PC-3 (cell line): Measurements from ENCODE around the gene CD2AP.

Experiments used
- CTCF ChIP-seq: fragments of 300-600 bp; sonication (generic); conservative IDR thresholded peaks from 2 replicates; pipeline ENCODE4 v1.5.1; 2017; ENCODE audit warnings: antibody characterized with exemption, low read depth, mild to moderate bottlenecking, low read length
- EZH2 ChIP-seq: fragments of 300-600 bp; sonication (generic); IDR thresholded peaks from one replicate; pipeline ENCODE4 v1.6.1; 2017; ENCODE audit warnings: antibody characterized with exemption, mild to moderate bottlenecking, low read length; ENCODE audit not compliant: unreplicated experiment
- EZH2phosphoT487 ChIP-seq: fragments of 300-600 bp; sonication (generic); IDR thresholded peaks from 2 replicates; pipeline ENCODE4 v1.6.1; 2018; ENCODE audit warnings: mild to moderate bottlenecking, antibody characterized with exemption, low read length, borderline replicate concordance

- TF ChIP-seq CTCF (no peak), EZH2phosphoT487 (no peak), EZH2 (no peak)
Measured at GRCh38 chr6:47529734-47530133, 52.1 kb downstream of the CD2AP start.
